ENCODE data around the gene PITPNB.

The PITPNB gene

DNA sequence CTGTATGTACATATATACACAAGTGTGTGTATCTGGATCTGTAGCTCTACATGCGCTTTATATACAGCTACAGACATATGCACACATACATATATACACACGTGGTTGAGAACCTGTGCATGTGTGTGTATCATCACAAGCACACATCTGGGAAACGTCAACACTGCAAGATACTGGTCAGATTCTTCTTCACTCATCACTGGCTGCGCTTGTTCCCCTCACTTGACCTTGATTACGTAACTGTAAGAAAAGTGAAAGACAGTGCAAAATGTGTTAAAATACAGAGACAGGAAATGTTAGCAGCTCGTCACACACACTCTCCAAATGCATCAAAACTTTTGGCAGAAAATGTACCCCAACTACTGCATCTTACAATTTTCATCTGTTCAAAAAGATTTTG, 65.6 kb downstream of the PITPNB start:
- no peak for DNase-seq

DNA sequence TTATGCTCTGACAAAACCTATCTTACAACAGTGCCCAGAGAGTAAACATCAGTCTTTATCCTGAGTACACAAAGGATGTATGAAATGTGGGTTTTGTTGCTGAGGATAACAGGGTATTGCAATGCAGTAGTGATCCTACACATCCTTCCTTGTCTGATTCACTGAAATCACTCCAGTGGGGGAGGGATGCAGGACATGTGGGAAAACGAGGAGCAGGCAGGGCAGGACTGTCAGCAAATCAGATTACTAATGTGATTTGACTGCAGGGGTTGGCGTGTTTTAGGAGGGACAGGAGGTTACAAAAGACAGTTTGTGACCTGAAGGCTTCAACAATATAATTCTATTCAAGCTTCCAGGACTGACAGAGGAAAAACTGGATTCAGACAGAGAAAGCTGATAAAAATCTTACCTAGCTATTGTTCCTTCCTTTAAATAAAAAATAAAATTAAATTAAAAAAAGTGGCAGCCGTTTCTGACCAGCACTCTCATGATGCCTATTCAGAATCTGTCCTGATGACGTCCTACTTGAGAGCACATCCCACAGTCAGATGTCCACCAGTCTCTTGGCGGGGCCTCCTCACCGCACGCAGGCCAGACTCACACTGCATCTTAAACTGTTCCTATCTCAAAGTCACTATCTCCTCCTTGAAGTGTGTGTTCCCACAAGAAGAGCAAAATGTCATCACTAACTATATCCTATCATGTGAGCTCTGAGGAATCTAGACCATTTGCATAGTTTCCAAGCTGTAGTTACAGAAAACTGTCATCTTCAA, 66.9 kb downstream of the PITPNB start:
- DNase-seq = no peak

DNA sequence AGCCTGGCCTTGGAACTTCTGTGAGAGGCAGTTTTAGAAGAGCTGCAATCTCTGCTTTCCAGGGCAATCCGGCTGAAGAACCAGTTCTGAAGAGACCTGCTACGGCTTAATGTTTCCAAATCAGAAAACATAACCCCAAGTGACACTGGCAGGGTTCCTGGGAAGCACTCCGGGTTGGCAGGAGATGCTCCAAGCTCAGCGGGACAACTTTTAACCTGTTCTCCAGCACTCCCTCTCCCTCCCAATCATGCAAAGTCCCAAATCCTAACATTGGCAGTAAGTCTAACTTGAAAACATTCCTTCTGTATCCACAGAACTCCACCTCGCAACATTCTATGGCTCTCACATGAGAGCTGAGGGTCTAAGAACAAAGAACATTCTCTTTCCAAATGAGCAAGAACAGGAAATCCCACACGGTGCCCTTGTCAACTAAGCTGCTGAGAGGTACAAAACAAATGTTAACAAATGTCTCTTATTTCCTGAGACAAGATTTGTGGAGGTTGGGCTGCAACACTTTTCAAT, 69.0 kb downstream of the PITPNB start:
- no peak for DNase-seq

DNA sequence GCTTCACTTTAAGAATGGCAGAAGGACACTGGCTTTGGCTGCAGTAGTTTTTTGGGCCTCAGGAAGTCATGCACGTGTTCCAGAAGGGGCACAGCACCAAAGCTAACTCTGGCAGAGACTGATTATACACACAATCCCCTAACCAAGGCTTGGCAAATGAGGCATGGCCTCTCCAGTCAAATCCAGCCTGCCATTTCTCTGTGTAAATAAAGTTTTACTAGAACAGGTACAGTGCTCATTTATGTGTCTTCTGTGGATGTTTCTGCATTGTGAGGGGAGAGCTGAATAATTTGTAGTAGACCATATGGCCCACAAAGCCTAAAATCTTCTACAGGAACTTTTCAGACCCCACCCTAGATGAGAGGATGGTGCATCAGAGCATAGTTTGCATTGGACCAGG, 71.1 kb downstream of the PITPNB start:
- DNase-seq = no peak

DNA sequence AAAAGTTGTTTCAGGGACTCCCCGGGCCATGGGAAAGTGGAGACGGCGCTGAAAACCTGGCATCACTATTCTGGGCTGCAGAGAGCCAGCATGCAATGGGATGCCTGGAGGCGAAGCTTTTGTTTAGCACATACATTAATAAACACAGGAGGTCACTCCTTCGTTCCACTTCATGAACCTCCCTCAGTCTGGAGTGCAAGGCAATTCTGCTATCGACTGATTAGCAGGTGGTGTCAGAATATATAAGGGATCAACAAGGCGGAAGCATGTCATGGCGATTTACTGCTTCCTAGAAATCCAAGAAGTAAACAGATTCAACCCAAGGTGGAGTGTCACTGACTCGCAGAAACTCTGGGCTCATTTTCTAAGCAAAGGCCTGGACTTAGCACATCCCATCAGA, 72.1 kb downstream of the PITPNB start:
- DNase-seq = no peak

DNA sequence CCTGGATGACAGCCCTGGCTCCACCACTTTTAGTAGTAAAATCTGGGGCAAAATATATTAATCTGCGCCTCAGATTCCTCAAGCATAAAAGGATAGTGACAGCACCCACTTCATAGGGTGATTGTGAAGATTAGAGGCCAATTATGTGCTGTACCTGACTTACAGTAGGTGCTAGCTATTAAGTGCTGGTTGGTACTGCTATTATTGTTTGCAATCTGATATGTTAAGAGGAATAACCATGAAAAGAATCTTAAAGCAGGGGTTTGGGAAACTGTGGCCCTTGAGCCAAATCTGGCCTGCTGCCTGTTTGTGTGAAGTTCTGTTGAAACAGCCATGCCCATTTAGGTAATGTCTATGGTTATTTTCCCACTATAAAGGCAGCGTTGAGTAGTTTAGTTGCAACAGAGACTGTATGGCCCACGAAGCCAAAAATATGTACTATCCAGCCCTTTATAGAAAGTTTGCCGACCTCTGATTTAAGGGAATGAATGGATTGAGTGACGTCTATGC, 72.8 kb downstream of the PITPNB start:
- no peak for DNase-seq

DNA sequence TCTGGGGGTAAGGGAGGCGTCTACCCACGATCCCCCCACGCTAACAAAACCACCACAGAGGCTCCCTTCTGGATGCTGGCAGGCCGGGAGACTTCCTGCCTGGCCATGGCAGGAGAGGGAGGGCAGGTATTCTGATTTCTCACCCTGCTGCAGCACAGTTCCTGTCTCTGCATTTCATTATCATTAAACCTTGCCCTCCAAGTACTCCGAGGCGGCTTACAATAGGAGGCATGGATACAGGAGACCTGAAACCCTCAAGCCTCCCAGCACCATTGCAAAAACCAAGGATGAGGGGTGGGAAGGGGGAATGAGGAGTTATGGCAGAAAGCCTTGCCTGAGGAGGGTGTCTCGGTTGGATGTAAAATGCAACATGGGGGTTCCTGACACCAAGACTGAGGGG, 73.4 kb downstream of the PITPNB start:
- no peak for DNase-seq

DNA sequence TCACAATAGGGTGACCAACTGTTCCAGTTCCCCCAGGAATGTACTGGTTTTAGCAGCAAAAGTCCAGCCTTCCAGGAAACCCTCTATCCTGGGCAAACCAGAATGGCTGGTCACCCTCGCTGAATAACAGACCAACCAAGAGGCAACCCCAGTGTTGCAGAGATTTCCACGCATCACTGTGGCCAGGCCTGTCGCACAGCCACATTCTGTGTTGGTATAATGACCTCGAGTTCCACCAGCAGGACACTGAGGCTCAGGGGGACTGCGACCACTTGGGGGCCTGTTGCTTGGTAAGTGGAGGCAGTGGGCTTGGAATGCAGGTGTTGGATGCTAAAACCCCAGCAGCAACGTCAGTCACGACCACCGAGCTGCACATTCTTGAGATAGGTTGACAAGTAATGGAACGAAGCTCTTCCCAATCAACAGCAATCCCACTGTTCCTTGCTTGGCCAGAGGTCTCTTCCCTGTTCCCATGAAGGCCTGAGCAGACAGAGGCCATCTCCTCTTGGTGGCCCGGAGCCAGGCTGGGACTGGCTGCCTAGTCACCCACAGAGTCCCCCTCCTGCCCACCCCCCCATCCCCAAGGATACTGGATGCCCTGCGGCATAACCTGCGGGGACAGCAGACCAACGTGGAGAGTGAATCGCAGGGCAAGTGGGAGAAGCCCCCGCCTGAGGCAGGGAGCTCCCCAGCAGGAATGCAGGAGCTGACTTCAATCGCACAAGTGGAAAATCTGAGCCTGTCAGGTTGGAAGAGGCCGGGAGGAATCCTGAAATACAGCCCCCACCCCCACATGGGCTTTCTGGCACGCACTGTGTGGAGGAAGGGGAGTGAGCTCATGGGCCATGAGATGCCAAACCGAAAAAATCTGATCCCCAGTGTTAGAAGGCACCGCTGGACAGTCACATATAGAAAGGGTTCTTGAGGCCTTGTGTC, 74.1 kb downstream of the PITPNB start:
- DNase-seq = no peak

DNA sequence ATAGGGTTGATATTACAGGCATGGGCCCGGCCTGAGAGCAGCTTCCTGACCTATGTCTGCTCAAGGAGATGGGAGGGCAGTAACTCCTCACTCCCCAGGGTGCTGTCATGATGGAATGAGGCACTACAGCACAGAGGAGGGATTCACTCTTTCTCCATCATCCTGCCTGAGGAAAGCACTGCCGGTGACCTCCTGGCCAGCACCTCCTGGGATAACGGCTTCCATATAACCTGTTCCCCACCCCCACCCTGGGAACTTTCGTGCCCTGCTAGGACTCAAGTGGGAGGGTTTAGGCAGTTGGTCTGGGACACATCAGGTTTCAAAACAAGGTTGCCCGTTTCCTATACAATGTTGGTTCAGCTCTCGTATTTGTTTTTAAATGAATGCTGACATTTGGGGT, 74.8 kb downstream of the PITPNB start:
- DNase-seq = no peak

DNA sequence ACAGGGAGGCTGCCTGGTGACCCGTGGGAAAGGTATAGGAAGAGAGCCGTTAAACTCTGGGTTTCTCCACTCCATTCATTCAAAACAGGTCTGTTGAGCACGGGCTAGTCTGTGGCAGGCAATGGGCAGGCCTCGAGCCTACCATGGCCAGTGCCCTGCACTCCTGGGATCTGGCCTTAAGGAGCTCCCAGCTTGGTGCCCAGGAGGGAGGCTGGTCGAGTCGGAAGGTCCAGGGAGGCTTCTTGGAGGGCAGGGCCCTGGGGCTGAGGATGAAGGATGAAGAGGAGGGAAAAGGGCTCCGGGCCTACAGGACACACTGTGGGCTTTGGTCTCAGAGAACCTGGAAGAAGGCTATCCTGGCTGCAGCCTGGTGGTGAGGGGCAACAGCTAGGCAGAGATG, 75.6 kb downstream of the PITPNB start:
- DNase-seq = no peak

DNA sequence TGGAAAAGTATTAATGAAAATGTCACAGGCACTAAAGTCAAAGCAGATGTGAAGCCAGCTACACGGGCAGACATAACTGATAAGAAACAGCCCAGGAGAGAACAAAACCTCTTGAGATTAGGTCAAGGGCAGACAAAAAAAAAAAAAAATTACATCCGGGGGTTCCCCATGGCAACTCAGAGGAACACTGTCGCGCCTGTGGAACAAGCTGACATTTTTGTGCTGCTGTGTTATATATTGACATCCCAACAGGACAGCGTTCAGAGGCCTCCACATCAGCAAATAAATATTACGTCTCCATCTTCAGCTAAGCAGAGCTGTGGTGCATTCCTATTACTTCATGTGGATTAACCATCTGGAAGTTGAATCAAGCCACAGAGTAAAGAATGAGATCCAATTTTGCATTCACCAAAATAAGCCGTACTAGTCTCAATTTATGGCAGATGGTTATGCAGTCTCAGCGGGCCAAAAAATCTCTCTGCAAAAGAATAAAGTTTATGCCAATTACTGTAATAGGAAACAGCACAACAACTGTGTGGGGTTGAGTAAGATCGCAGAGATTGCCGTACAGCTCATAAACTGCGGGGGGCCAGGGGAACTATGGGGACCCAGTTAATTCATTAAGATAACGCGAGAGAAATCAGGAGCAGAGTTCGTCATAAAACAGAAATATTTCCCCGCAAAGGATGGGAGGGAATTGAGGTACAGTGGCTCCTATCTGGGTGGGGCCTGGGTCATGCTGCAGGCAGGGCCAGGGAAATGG, 76.2 kb downstream of the PITPNB start:
- no peak for DNase-seq

DNA sequence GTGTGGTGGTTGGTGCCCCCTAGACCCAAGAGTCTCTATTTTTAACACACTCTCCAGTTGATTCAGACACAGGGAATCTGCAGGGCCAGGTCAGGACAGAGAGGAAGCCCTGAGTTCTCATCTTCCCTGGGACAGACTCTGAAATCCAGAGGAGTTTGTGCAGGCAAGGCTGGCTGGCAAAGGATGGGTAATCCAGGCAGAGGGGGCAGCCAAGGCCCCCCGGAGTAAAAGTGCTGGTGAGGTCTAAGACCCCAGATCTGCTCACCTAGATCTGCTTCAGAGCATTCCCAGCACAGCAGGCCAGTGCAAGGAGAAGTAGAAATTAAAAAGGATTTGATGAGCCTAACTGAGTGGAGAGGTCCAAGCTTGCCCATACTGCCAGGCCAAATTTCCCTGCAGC, 76.9 kb downstream of the PITPNB start:
- DNase-seq = no peak

DNA sequence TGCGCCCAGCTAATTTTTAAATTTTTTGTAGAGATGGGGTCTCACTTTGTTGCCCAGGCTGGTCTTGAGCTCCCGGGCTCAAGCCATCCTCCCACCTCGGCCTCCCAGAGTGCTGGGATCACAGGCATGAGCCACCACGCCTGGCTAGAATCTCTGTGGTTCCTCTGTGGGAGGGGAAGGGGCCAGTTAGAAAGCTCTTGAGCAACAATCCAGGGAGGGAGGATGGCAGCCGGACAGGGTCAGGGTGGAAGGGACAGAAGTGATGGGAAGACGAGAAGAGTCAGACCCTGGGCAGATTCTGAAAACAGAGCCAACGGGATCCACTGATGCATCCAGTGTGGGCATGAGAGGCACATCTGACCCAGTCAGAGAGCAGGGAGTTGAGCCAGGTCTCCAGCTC, 78.6 kb downstream of the PITPNB start:
- no peak for DNase-seq

DNA sequence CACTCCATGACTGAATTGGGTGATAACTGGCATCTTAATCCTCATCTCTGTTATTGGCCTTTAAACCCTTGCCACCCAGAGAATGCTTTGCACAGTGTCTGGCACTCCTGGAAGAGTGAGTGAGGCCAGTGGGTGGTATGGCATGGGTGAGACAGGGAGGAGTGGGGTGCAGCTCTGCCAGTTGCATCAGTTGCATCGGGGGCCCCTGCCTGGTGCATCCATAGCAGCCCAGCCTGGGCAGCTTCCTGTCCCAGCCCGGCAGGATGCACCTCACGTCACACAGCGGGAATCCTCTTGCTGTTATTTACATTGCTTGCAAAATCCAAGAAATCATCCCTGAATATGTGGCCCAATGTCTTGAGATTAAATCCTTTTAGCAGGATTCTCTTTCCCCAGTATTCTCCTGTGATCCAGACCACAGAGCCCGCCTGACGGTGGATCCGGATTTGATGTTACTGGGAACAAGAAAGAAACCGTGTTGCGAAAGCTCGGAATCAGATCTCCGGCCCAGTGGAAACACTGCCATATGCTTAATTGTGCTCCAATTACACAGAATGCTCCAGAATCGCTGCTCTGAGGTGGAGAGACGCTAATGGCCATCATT, 79.9 kb downstream of the PITPNB start:
- no peak for DNase-seq

DNA sequence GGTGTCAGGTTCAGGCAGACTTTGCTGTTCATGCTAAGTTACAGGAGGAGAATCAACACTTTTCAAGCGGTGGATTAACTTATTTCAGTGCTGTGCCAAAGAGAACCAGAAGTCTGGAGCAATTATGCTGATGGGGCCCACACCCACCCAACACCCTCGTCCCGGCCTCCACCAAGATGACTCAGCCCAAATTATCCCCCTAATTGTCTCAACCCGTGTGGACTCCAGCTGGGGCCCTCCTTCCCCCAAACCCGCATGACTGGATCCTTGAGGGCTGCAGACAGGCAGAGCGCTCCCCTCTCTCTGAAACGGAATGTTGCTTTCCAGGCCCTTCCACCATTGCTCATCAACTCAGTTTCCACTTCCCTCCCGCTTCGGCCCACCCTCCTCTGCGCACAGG, 82.9 kb downstream of the PITPNB start:
- DNase-seq = no peak

DNA sequence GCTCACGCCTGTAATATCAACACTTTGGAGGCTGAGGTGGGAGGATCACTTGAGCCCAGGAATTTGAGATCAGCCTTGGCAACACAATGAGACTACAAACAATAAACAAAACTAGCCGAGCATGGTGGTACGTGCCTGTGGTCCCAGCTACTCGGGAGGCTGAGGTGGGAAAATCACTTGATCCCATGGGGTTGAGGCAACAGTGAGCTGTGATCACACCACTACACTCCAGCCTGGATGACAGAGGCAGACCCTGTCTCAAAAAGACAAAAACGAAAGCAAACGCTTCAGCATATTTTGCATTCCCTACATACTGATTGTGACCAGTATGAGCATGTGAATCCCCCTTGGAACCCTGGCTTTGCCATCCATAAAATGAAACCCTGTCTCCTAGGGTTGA, 83.6 kb downstream of the PITPNB start:
- no peak for DNase-seq

DNA sequence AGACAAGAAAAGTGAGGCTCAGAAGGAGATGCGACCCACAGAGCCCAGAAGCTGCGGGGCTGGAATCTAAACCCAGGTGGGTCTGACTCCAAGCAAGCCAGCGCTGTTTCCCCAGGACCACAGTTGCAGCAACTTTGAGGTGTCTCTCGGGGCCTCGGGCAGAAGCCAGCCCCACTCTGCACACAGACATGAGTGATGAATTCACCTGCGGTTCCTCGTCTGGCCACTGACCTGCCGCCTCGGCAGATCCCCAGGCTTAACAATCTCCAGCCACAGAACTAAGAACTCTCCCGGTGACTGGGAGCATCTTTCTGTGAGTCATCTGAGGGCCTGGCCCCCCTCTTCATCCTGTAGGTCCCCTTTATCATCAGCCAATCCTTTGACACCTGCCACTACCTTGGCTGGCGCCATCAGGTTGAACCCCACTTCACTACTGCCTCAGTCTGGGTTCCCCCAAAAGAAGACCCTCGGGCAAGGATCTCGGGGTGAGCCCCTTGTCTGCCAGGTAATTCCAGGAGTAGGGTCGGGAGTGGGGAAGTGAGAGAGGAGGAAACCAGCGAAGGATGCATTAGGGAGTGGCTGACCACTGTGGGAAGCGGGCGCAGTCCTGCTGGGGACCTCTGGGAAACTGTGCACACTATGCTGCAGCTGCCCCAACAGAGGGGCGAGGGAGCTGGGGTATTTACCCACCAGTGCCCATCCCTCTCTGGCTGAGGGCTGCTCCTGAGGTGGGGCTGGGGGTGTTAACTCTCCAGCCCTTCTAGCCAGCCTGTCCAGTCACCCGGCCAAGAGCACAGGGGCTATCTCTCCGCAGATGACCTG, 84.5 kb downstream of the PITPNB start:
- DNase-seq = no peak

DNA sequence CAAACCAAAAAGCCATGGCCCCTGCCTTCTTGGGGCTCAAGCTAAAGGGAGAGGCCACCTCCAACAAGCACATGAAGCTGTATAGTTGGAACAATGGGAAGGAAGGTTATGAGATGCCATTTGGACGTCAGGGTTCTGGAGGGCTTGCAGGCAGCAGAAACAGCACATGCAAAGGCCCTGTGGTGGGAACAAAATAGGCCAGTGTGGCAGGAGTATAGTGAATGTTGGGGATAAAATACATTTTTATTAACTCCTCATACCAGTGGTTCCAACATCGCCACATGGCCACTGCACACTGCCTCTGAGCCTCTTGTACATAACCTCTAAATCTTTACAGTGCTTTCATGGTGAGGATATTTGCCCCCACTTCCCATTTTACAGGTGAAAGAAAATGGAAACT, 85.3 kb downstream of the PITPNB start:
- no peak for DNase-seq

DNA sequence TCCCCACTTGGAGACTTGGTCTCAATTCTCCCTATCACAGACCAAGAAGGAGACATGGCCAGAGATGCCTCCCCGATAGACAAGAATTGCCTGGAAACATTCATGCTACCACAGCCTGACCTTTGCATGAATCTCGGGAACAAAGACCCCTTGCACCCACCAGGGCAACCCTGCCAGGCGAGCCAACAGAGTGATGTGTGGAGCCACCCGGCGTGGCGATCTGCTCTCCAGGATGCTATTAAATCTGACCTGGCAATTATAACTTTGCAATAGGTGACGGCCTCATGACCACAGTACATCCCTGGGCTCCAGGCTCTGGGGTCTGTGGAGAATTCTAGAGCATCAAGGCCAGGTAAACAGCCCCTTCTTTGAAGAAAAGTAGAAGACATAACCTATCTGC, 86.5 kb downstream of the PITPNB start:
- no peak for DNase-seq

DNA sequence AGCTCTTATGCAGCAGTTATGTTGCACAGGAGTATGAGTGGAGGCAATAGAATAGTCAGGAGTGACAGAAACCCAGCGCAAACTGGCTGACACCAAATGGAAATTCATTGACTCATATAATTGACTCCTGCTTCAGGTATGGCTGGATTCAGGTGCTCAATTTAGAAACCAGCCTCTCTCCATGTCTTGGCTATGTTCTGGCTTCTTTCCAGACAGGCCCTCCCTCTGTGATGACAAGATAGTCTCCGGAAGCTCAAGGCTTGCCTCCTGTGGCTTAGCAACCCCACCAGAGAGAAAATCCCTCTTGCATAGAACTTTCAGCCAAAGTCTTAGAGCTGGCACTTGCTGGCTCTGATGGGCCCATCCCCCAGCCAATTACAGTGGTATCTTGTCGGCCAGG, 89.4 kb downstream of the PITPNB start:
- DNase-seq = no peak
